Kidney capillary endothelial cell (primary cell): ENCODE data around the gene MSL1.
A peak's percentile ranks its signal among the peaks of the same experiment; 100 is the strongest.

Source experiments
- DNase-seq: peaks from one replicate; pipeline ENCODE4 v3.0.0-alpha.2; 2018; ENCODE audit warnings: low spot score

The MSL1 gene

GRCh38 chr17:40176754-40177110 lies 55.0 kb downstream of the MSL1 start:
- no peak for DNase-seq

GRCh38 chr17:40177275-40177874 lies 55.6 kb downstream of the MSL1 start, which contains the start of gene RAPGEFL1:
Gene RAPGEFL1 (plus strand): TSS chr17:40177470. CDS start chr17:40177862, 392 bp downstream.
- DNase-seq = peak; percentile 39

GRCh38 chr17:40178021-40178601 lies 56.3 kb downstream of the MSL1 start:
- no peak for DNase-seq

- DNase-seq = no peak
Observed at GRCh38 chr17:40178660-40179059, 56.9 kb downstream of the MSL1 start.

- no peak for DNase-seq
Observed at GRCh38 chr17:40179923-40180659, 58.3 kb downstream of the MSL1 start.

GRCh38 chr17:40180694-40181093 lies 58.9 kb downstream of the MSL1 start:
- no peak for DNase-seq

- no peak for DNase-seq
Observed at GRCh38 chr17:40181205-40181604, 59.4 kb downstream of the MSL1 start.

GRCh38 chr17:40182606-40183005 lies 60.8 kb downstream of the MSL1 start:
- no peak for DNase-seq
